ENCODE measurements around the gene AFF3.

Gene AFF3

DNA sequence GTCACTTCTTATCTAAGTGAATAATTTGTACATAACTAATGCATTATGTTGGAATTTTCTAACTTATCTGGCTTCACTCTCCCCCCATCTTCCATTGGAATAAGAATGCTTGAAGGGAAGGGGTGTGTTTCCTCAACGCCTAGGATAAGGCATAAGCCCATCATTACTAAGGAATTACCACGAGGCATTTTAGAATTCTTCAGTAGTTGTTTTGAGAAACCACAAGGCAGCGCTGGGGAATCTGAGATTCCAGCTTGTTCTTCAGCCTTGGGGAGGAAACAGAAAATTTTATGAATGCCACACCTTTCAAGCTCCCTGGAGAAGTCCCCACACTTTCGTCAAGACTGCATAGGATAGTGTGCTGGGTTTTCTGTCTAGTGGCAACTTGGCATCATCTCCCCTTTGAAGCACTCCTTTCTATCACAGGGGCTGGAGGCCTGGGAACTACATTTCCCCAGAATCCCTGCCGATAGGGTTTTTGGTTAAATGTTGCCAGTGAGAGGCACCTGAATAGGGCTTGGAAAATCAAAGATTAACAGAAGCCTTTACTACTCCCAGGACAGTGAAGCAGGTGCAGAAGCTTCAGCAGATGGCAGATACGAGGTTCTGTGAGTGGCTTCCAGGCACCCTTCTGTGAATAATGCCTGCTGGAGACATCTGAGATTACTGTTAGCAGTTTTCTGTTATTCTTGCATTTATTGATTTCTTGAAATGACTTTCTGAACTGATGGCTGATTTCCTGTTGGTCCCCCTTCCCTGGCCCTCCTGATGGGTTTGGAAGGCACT, 459.9 kb downstream of the AFF3 start:
- TF ChIP-seq ZBTB7A (IDR thresholded peaks at IDR 0.05; ENCODE audit: low read depth) (no peak), TEAD4 (IDR thresholded peaks at IDR 0.05) (no peak), RAD21 (IDR thresholded peaks at IDR 0.05; ENCODE audit: low read depth) (no peak), FOXM1 (IDR thresholded peaks at IDR 0.05; ENCODE audit: borderline replicate concordance, low read depth) (no peak), TCF12 (IDR thresholded peaks at IDR 0.05; ENCODE audit: low read depth) (no peak), EGR1 (IDR thresholded peaks at IDR 0.05) (no peak), TAF1 (IDR thresholded peaks at IDR 0.05; ENCODE audit: low read depth) (no peak), EP300 (IDR thresholded peaks at IDR 0.05; ENCODE audit: borderline replicate concordance) (no peak), NFIC (IDR thresholded peaks at IDR 0.05) (no peak), CREB1 (IDR thresholded peaks at IDR 0.05; ENCODE audit: low read depth) (no peak), CEBPB (IDR thresholded peaks at IDR 0.05) (no peak)
- TF ChIP-seq, protein P1, sequence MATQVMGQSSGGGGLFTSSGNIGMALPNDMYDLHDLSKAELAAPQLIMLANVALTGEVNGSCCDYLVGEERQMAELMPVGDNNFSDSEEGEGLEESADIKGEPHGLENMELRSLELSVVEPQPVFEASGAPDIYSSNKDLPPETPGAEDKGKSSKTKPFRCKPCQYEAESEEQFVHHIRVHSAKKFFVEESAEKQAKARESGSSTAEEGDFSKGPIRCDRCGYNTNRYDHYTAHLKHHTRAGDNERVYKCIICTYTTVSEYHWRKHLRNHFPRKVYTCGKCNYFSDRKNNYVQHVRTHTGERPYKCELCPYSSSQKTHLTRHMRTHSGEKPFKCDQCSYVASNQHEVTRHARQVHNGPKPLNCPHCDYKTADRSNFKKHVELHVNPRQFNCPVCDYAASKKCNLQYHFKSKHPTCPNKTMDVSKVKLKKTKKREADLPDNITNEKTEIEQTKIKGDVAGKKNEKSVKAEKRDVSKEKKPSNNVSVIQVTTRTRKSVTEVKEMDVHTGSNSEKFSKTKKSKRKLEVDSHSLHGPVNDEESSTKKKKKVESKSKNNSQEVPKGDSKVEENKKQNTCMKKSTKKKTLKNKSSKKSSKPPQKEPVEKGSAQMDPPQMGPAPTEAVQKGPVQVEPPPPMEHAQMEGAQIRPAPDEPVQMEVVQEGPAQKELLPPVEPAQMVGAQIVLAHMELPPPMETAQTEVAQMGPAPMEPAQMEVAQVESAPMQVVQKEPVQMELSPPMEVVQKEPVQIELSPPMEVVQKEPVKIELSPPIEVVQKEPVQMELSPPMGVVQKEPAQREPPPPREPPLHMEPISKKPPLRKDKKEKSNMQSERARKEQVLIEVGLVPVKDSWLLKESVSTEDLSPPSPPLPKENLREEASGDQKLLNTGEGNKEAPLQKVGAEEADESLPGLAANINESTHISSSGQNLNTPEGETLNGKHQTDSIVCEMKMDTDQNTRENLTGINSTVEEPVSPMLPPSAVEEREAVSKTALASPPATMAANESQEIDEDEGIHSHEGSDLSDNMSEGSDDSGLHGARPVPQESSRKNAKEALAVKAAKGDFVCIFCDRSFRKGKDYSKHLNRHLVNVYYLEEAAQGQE (IDR thresholded peaks at IDR 0.05; ENCODE audit: low read depth): no peak
- TF ChIP-seq, protein P2, sequence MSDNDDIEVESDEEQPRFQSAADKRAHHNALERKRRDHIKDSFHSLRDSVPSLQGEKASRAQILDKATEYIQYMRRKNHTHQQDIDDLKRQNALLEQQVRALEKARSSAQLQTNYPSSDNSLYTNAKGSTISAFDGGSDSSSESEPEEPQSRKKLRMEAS (IDR thresholded peaks at IDR 0.05): no peak
- TF ChIP-seq, protein P3, sequence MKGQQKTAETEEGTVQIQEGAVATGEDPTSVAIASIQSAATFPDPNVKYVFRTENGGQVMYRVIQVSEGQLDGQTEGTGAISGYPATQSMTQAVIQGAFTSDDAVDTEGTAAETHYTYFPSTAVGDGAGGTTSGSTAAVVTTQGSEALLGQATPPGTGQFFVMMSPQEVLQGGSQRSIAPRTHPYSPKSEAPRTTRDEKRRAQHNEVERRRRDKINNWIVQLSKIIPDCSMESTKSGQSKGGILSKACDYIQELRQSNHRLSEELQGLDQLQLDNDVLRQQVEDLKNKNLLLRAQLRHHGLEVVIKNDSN (IDR thresholded peaks at IDR 0.05): no peak

DNA sequence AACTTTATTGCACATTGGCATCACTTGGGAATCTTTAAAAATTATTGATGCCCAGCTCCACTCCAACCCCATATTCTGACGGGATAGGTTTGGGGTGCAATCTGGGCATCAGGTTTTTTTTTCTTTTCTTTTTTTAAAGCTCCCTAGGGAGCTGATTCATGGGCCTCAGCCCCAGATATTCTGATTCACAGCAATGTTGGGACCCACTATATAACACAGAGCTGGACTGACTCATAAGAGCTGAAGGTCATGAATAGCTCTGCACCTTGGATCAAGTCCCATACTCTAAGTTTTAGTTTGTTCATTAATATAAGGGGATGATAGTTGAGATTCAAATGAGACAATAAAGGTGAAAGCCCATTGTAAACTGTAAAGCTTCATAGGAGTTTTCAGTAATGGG, 461.4 kb downstream of the AFF3 start:
- TF ChIP-seq TEAD4 (IDR thresholded peaks at IDR 0.05): no peak

DNA sequence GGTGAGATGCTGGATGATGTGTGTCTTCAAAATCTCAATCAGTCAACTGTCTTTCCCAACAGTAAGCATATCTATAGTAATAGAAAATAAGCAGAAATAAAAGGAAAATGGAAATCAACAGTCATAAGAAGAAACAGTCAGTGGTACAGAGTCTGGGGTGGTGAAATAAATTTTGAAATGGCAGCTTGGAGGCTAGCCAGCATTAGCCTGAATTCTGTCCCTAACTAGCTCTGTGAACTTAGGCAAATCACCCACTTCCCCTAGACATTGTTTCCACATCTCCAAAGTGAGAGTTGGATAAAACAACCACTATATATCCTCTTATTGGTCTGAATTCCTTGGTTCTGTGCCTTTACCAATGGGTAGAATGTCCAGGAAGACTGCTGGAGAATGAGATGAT, 462.9 kb downstream of the AFF3 start:
- no peak for TF ChIP-seq FOXM1 (IDR thresholded peaks at IDR 0.05; ENCODE audit: borderline replicate concordance, low read depth)
- TF ChIP-seq, protein P2 (IDR thresholded peaks at IDR 0.05): no peak
- no peak for TF ChIP-seq EGR1 (IDR thresholded peaks at IDR 0.05)
- TF ChIP-seq, protein P3 (IDR thresholded peaks at IDR 0.05): no peak
- TF ChIP-seq TCF12 (IDR thresholded peaks at IDR 0.05; ENCODE audit: low read depth): no peak
- no peak for TF ChIP-seq NFIC (IDR thresholded peaks at IDR 0.05)
- no peak for TF ChIP-seq YY1 (IDR thresholded peaks at IDR 0.05; ENCODE audit: low read depth)
- TF ChIP-seq TAF1 (IDR thresholded peaks at IDR 0.05; ENCODE audit: low read depth): no peak
- TF ChIP-seq, protein P1 (IDR thresholded peaks at IDR 0.05; ENCODE audit: low read depth): no peak
- no peak for TF ChIP-seq EP300 (IDR thresholded peaks at IDR 0.05; ENCODE audit: borderline replicate concordance)
- no peak for TF ChIP-seq RAD21 (IDR thresholded peaks at IDR 0.05; ENCODE audit: low read depth)
- TF ChIP-seq TEAD4 (IDR thresholded peaks at IDR 0.05): no peak
- TF ChIP-seq CEBPB (IDR thresholded peaks at IDR 0.05): no peak
- no peak for TF ChIP-seq ZBTB7A (IDR thresholded peaks at IDR 0.05; ENCODE audit: low read depth)
- TF ChIP-seq CREB1 (IDR thresholded peaks at IDR 0.05; ENCODE audit: low read depth): no peak

DNA sequence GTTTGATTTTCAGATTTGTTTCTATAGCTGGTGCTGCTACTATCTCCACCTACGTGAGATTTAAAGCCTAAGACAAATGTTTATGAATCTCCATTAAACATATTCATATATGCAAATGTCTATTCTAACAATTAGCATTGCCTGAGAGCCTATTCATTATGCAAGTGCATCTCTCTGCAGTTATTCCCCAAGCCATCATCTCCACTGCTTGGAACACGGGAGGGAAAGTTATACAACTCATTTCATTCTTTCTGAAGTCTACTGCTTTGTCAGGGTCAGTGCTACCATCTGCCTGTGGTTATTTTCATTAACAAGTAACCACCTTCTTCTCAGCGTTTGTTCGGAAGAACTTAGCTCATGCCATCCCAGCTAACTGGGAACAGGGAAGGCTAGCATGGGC, 463.8 kb downstream of the AFF3 start:
- TF ChIP-seq RAD21 (IDR thresholded peaks at IDR 0.05; ENCODE audit: low read depth) (no peak), CEBPB (IDR thresholded peaks at IDR 0.05) (no peak), FOXM1 (IDR thresholded peaks at IDR 0.05; ENCODE audit: borderline replicate concordance, low read depth) (no peak), EP300 (IDR thresholded peaks at IDR 0.05; ENCODE audit: borderline replicate concordance) (no peak), EGR1 (IDR thresholded peaks at IDR 0.05) (no peak), CREB1 (IDR thresholded peaks at IDR 0.05; ENCODE audit: low read depth) (no peak), TAF1 (IDR thresholded peaks at IDR 0.05; ENCODE audit: low read depth) (no peak), TEAD4 (IDR thresholded peaks at IDR 0.05) (no peak), TCF12 (IDR thresholded peaks at IDR 0.05; ENCODE audit: low read depth) (no peak)
- TF ChIP-seq, protein P3 (IDR thresholded peaks at IDR 0.05): no peak
- TF ChIP-seq, protein P2 (IDR thresholded peaks at IDR 0.05): no peak
- TF ChIP-seq, protein P1 (IDR thresholded peaks at IDR 0.05; ENCODE audit: low read depth): no peak

Data from Ishikawa (cell line).